ENCODE results near the gene DUSP1.

Gene DUSP1

DNA sequence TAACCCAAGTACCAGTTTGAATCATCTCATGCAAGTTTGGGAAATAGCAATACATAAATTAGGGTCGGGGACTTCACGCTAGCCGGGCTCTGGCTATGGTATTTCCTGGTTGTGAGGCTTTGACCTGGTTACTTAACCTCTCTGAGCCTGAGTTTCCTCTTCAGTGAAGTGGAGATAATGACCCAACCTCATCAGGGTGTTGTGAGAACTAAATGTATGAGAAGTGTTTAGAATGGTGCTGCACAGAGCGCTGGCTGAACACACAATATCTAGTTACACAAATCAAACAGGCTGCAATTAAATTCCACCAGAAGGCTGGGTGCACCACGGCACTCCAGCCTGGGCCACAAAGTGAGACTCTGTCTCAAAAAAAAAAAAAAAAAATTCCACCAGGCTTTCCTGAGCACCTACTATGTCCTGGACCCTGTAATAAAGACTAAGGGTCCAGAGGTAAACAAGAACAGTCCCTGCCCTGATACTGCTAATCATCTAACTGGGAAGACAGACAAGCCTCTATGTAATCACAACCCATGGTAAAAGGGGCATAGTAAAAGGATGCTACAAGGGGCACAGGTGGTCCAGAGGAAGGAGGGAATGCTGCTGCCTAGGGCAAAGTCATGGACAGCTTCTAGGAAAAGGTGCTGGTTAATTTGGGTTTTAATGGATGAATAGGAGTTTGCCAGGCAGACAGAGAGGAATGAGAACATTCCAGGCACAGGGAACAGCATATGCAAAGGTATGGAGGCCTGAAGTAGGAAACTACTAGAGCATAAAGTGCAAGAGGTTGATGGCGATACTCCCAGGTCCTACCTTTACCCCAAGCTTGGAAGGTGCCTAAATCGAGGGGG, 27.7 kb downstream of the DUSP1 start:
- H3K36me3 ChIP-seq (ENCODE audit: insufficient read depth, insufficient read length, low read length) = no peaks in the 10 kb centered on the region
- H3K9me3 ChIP-seq (ENCODE audit: insufficient read depth, low read length) = peaks cover 6% of the 10 kb centered on the region
- no peak for DNase-seq (ENCODE audit: low read depth, low spot score)
- no peaks in the 10 kb centered on the region for H3K27me3 ChIP-seq (ENCODE audit: insufficient read depth, insufficient read length)
- H3K4me1 ChIP-seq (ENCODE audit: insufficient read depth, insufficient read length) = no peaks in the 10 kb centered on the region
- H3K9ac ChIP-seq (ENCODE audit: insufficient read length, low read depth) = no peak overlapping the region
- no peak overlapping the region for H3K4me3 ChIP-seq (ENCODE audit: insufficient read length, low read depth)
- TF ChIP-seq ZNF274 (IDR thresholded peaks at IDR 0.05; ENCODE audit: low read depth, low read length) (no peak), YY1 (IDR thresholded peaks at IDR 0.05; ENCODE audit: insufficient read depth, insufficient read length) (no peak), SUZ12 (IDR thresholded peaks at IDR 0.05; ENCODE audit: extremely low read depth, insufficient read depth, insufficient read length) (no peak)

- no peaks in the 10 kb centered on the region for H3K9me3 ChIP-seq (ENCODE audit: insufficient read depth, low read length)
- H3K27me3 ChIP-seq (ENCODE audit: insufficient read depth, insufficient read length) = no peaks in the 10 kb centered on the region
- peaks cover 2% of the 10 kb centered on the region for H3K4me1 ChIP-seq (ENCODE audit: insufficient read depth, insufficient read length)
- no peak overlapping the region for H3K9ac ChIP-seq (ENCODE audit: insufficient read length, low read depth)
- TF ChIP-seq SUZ12 (IDR thresholded peaks at IDR 0.05; ENCODE audit: extremely low read depth, insufficient read depth, insufficient read length) = no peak
- no peak for TF ChIP-seq YY1 (IDR thresholded peaks at IDR 0.05; ENCODE audit: insufficient read depth, insufficient read length)
- TF ChIP-seq ZNF274 (IDR thresholded peaks at IDR 0.05; ENCODE audit: low read depth, low read length) = no peak
- no peak for DNase-seq (ENCODE audit: low read depth, low spot score)
- H3K4me3 ChIP-seq (ENCODE audit: insufficient read length, low read depth) = no peak overlapping the region
- no peaks in the 10 kb centered on the region for H3K36me3 ChIP-seq (ENCODE audit: insufficient read depth, insufficient read length, low read length)
Measured at GRCh38 chr5:172741206-172741582, 29.8 kb downstream of the DUSP1 start.

DNA sequence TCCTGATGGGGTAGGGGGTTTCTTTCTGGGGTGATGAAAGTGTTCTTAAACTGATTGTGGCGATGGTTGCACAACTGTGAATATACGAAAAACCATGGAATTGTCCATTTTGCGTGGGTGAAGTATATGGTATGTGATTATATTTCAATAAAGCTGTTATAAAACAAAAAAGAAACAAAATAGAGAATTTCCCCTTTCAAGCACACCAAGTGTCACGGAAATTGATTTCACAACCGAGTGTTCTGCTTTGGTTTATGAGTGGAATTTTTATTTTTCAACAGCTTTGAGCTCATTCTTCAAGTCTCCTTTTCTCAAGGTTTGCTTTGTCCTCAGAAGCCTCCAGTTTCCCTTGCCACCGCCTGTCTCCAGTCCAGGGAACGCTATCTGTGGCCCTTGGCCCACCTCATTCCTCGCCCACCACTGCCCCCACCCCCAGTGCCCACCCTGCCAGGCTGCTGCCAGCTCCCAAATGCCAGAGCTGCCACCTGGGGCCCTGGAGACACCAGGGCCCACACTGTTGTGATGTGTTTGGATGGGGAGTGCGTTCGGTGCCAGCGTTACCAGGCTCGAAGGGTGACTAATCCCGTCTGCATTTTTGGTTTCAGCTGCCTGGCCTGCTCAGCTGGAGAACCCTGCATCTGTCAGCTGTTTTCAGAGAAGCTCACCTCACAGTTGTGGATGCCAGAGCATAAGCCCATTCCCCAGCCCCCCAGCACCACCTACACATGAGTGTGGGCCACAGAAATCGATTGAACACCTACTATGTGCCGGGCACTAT, 30.4 kb downstream of the DUSP1 start:
- Histone ChIP-seq H3K36me3 (ENCODE audit: insufficient read depth, insufficient read length, low read length) (no peaks in the 10 kb centered on the region), H3K9ac (ENCODE audit: insufficient read length, low read depth) (no peak overlapping the region), H3K27me3 (ENCODE audit: insufficient read depth, insufficient read length) (no peaks in the 10 kb centered on the region), H3K4me3 (ENCODE audit: insufficient read length, low read depth) (no peak overlapping the region), H3K4me1 (ENCODE audit: insufficient read depth, insufficient read length) (peaks cover 2% of the 10 kb centered on the region), H3K9me3 (ENCODE audit: insufficient read depth, low read length) (no peaks in the 10 kb centered on the region)
- TF ChIP-seq ZNF274 (IDR thresholded peaks at IDR 0.05; ENCODE audit: low read depth, low read length) = no peak
- TF ChIP-seq SUZ12 (IDR thresholded peaks at IDR 0.05; ENCODE audit: extremely low read depth, insufficient read depth, insufficient read length) = no peak
- no peak for TF ChIP-seq YY1 (IDR thresholded peaks at IDR 0.05; ENCODE audit: insufficient read depth, insufficient read length)
- DNase-seq (ENCODE audit: low read depth, low spot score) = no peak

GRCh38 chr5:172739375-172739774, 31.6 kb downstream of the DUSP1 start:
- no peak overlapping the region for H3K4me3 ChIP-seq (ENCODE audit: insufficient read length, low read depth)
- no peaks in the 10 kb centered on the region for H3K36me3 ChIP-seq (ENCODE audit: insufficient read depth, insufficient read length, low read length)
- no peaks in the 10 kb centered on the region for H3K27me3 ChIP-seq (ENCODE audit: insufficient read depth, insufficient read length)
- H3K9ac ChIP-seq (ENCODE audit: insufficient read length, low read depth) = no peak overlapping the region
- H3K9me3 ChIP-seq (ENCODE audit: insufficient read depth, low read length) = no peaks in the 10 kb centered on the region
- DNase-seq (ENCODE audit: low read depth, low spot score) = no peak
- H3K4me1 ChIP-seq (ENCODE audit: insufficient read depth, insufficient read length) = peaks cover 2% of the 10 kb centered on the region
- no peak for TF ChIP-seq ZNF274 (IDR thresholded peaks at IDR 0.05; ENCODE audit: low read depth, low read length)
- TF ChIP-seq YY1 (IDR thresholded peaks at IDR 0.05; ENCODE audit: insufficient read depth, insufficient read length) = no peak
- no peak for TF ChIP-seq SUZ12 (IDR thresholded peaks at IDR 0.05; ENCODE audit: extremely low read depth, insufficient read depth, insufficient read length)

- TF ChIP-seq YY1 (IDR thresholded peaks at IDR 0.05; ENCODE audit: insufficient read depth, insufficient read length) (no peak), SUZ12 (IDR thresholded peaks at IDR 0.05; ENCODE audit: extremely low read depth, insufficient read depth, insufficient read length) (no peak), ZNF274 (IDR thresholded peaks at IDR 0.05; ENCODE audit: low read depth, low read length) (no peak)
- DNase-seq (ENCODE audit: low read depth, low spot score) = no peak
- Histone ChIP-seq H3K4me1 (ENCODE audit: insufficient read depth, insufficient read length) (peaks cover 4% of the 10 kb centered on the region), H3K27me3 (ENCODE audit: insufficient read depth, insufficient read length) (no peaks in the 10 kb centered on the region), H3K36me3 (ENCODE audit: insufficient read depth, insufficient read length, low read length) (no peaks in the 10 kb centered on the region), H3K9me3 (ENCODE audit: insufficient read depth, low read length) (no peaks in the 10 kb centered on the region), H3K9ac (ENCODE audit: insufficient read length, low read depth) (no peak overlapping the region), H3K4me3 (ENCODE audit: insufficient read length, low read depth) (no peak overlapping the region)
Measured at GRCh38 chr5:172736508-172737135, 34.4 kb downstream of the DUSP1 start.

DNA sequence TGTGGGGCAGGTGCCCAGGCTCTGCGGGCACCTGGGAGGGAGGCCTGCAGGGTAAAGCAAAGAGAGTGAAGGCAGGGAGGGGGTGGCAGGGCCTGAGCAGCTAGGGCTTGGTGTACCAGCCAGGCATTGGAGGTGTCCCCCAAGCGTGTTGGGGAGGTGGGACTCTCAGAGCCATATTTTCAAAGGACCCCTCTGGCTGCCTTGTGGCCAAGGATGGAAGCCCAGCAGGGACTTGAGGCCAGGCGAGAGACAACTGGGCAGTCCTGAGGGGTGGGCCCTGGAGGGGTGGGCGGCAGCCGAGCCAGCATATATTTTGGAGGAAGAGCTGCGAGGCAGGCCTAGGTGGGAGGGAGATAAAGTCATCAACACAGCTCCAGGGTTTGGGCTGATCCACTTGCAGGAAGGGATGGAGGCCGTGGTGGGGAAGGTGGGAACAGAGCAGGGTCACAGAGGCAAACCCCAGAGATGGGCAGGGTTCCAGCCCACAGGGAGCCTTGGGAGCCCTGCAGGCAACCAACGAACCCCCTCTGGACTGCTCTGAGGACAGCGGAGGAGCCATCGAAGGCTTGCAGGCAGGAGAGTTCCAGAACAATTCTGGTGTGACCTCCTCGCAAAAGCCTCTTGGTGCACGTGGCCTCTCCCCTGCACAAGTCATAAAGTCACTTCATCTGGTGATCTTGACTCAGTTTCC, 35.7 kb downstream of the DUSP1 start:
- Histone ChIP-seq H3K4me3 (ENCODE audit: insufficient read length, low read depth) (no peak overlapping the region), H3K36me3 (ENCODE audit: insufficient read depth, insufficient read length, low read length) (no peaks in the 10 kb centered on the region), H3K9me3 (ENCODE audit: insufficient read depth, low read length) (no peaks in the 10 kb centered on the region), H3K4me1 (ENCODE audit: insufficient read depth, insufficient read length) (peaks cover 4% of the 10 kb centered on the region), H3K27me3 (ENCODE audit: insufficient read depth, insufficient read length) (no peaks in the 10 kb centered on the region), H3K9ac (ENCODE audit: insufficient read length, low read depth) (no peak overlapping the region)
- no peak for DNase-seq (ENCODE audit: low read depth, low spot score)
- TF ChIP-seq YY1 (IDR thresholded peaks at IDR 0.05; ENCODE audit: insufficient read depth, insufficient read length) = no peak
- TF ChIP-seq SUZ12 (IDR thresholded peaks at IDR 0.05; ENCODE audit: extremely low read depth, insufficient read depth, insufficient read length) = no peak
- TF ChIP-seq ZNF274 (IDR thresholded peaks at IDR 0.05; ENCODE audit: low read depth, low read length) = no peak

Data from NT2/D1 (cell line).